Measurements from ENCODE around the gene ARPP21.

Gene ARPP21

DNA sequence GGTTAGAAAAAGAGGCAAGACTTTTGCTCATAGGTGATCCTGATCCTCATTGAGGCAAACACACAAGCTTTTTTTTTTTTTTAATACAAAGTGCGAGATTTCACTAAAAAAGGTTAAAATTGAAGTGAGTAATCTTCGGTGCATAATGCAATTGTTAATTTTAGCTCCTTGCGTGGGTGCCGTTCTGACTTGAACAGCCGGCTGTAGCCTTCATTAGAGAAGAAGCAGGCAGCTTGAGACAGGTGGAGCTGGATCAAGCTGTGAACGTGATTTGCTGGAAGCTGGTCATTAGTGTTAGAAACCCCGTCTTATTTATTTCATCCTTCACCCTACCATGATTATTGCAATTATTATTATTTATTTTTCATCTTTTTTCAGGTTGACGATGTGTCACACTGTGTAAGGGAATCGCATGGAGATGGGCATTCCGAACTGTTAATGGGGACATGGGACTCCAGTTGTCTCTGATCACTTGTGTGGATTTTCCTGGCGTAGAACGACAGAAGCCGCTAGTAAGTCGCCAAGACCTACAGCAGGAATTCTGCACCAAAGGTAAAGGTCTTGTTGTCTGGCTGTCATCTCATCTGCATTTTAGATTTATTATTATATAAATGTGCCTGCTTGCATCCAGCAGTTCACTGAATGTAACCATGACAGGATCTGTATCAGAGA lies 40.2 kb downstream of the ARPP21 start:
- TF ChIP-seq, protein P1, sequence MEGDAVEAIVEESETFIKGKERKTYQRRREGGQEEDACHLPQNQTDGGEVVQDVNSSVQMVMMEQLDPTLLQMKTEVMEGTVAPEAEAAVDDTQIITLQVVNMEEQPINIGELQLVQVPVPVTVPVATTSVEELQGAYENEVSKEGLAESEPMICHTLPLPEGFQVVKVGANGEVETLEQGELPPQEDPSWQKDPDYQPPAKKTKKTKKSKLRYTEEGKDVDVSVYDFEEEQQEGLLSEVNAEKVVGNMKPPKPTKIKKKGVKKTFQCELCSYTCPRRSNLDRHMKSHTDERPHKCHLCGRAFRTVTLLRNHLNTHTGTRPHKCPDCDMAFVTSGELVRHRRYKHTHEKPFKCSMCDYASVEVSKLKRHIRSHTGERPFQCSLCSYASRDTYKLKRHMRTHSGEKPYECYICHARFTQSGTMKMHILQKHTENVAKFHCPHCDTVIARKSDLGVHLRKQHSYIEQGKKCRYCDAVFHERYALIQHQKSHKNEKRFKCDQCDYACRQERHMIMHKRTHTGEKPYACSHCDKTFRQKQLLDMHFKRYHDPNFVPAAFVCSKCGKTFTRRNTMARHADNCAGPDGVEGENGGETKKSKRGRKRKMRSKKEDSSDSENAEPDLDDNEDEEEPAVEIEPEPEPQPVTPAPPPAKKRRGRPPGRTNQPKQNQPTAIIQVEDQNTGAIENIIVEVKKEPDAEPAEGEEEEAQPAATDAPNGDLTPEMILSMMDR (conservative IDR thresholded peaks at IDR 0.05; ENCODE audit: control insufficient read depth, insufficient read depth, low read depth, low read length), result no peak
- no peak overlapping the region for H3K4me3 ChIP-seq (ENCODE audit: control insufficient read depth, low read depth, low read length)
- DNase-seq (ENCODE audit: low read depth), result no peak

DNA sequence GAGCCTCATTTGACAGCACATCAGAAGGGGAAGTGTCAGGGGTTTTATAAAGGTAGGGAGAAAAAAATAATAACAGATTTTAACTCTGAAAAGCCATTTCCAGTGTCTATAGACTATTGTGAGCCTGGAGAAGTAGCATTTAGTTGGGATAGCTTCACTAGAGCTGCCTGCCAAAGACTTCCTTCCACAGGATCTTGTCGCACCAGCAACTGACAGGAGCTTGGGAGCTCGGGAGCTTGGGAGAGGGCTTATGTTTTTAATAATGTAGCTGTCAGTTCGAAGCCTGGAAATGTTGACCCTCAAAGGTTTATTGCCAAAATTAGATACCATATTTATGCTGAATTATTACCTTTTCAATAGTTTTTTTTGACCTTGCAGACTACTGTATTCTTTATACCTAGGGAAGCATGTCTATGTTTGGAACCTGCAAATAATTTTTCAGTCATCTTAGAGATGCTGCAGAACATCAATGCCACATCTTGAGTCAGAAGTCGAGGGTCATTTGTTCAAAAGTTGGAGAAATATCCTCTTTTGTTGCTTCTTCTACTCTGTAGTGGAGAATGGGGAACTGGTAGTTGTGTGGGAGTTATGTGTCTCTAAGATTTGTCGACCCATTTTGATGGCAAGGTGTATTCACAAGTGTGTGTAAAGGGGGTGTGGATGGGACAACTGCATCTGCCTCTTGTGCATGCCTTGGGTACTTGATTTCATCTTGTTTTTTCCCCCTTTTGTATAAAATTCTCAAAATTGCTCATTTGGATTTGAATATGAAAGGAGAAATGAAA lies 41.7 kb downstream of the ARPP21 start:
- no peak overlapping the region for H3K4me3 ChIP-seq (ENCODE audit: control insufficient read depth, low read depth, low read length)
- no peak for DNase-seq (ENCODE audit: low read depth)
- TF ChIP-seq, protein P1 (conservative IDR thresholded peaks at IDR 0.05; ENCODE audit: control insufficient read depth, insufficient read depth, low read depth, low read length), result no peak

DNA sequence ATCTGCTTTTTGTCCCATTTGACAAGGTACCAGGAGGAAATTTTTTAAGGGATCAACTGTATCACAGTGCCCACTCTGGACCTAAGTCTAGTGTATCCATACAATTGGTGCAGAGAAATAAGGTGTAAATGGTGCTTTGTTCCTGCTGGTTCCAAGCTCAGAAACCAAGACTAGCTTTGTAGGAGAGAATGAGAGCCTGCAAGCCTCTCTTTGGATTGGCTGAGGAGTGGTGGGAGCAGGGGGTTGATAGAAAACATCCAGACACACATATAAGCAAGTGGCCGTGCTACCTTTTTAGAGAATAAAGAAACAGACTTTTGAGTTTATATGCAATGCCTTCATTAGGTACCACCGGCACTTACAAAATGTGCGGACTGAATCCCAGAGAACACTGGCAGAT lies 45.8 kb downstream of the ARPP21 start:
- no peak for DNase-seq (ENCODE audit: low read depth)
- TF ChIP-seq, protein P1 (conservative IDR thresholded peaks at IDR 0.05; ENCODE audit: control insufficient read depth, insufficient read depth, low read depth, low read length), result no peak
- H3K4me3 ChIP-seq (ENCODE audit: control insufficient read depth, low read depth, low read length), result no peak overlapping the region

GRCh38 chr3:35688826-35689225 lies 49.5 kb downstream of the ARPP21 start:
- H3K4me3 ChIP-seq (ENCODE audit: control insufficient read depth, low read depth, low read length), result no peak overlapping the region
- TF ChIP-seq, protein P1 (conservative IDR thresholded peaks at IDR 0.05; ENCODE audit: control insufficient read depth, insufficient read depth, low read depth, low read length), result no peak
- DNase-seq (ENCODE audit: low read depth), result no peak

DNA sequence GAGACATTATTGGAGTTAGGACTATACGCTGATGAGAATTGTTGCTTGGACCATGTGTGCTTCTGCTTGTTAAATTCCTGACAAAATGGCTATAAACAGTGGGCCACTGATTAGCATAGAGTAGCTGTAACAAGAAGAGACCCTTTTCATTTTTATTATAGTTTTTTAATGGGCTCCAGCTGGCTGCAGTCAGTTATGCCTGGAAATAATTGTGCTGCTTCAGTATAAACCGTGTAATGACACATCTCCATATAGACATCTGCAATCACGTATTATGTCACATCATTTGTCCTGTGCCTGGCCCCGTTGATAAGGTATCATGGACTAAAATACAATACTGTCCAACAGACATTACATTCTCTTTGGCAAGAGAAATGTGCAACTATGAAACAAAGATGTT lies 50.9 kb downstream of the ARPP21 start:
- DNase-seq (ENCODE audit: low read depth), result no peak
- H3K4me3 ChIP-seq (ENCODE audit: control insufficient read depth, low read depth, low read length), result no peak overlapping the region
- TF ChIP-seq, protein P1 (conservative IDR thresholded peaks at IDR 0.05; ENCODE audit: control insufficient read depth, insufficient read depth, low read depth, low read length), result no peak

GRCh38 chr3:35705904-35706303 lies 66.6 kb downstream of the ARPP21 start:
- DNase-seq (ENCODE audit: low read depth), result no peak
- H3K4me3 ChIP-seq (ENCODE audit: control insufficient read depth, low read depth, low read length), result no peak overlapping the region
- TF ChIP-seq, protein P1 (conservative IDR thresholded peaks at IDR 0.05; ENCODE audit: control insufficient read depth, insufficient read depth, low read depth, low read length), result no peak

Measured in fibroblast of mammary gland (primary cell).